H1 (cell line): ENCODE results near the gene PLA2G2E. TPM values are rescaled to one million over a fixed set of nuclear protein-coding genes. Genes with fewer than 3 reads are reported as not detected.

Experiments used
- CBX5 ChIP-seq: fragments of 300-800, 300-1000 bp; sonication (generic); IDR thresholded peaks from 2 replicates; pipeline ENCODE4 v1.7.1; 2016; ENCODE audit warnings: antibody characterized with exemption, low read length, low read depth
- JUND ChIP-seq: IDR thresholded peaks from 2 replicates; pipeline ENCODE4 v1.6.1; 2011; ENCODE audit warnings: mild to moderate bottlenecking, improper control_type of control experiment, low read length
- POLR2AphosphoS5 ChIP-seq: IDR thresholded peaks from 2 replicates; pipeline ENCODE4 v1.6.1; 2011; ENCODE audit warnings: low read depth, low read length
- RBBP5 ChIP-seq: IDR thresholded peaks from 2 replicates; pipeline ENCODE4 v1.7.1; 2012; ENCODE audit warnings: low read depth, mild to moderate bottlenecking, inconsistent platforms, low read length, moderate library complexity, borderline replicate concordance
- TBP ChIP-seq: IDR thresholded peaks from 2 replicates; pipeline ENCODE4 v1.6.1; 2011; ENCODE audit warnings: low read depth, low read length, improper control_type of control experiment
- TCF12 ChIP-seq: IDR thresholded peaks from 2 replicates; pipeline ENCODE4 v1.6.1; 2011; ENCODE audit warnings: low read depth, mild to moderate bottlenecking, low read length
- YY1 ChIP-seq: IDR thresholded peaks from 2 replicates; pipeline ENCODE4 v1.6.1; 2011; ENCODE audit warnings: low read depth, mild to moderate bottlenecking, low read length
- polyA plus RNA-seq, 7 experiments: library from polyadenylated mRNA; depleted of rRNA in 3 of 7; stranded (reverse) in 5 of 7; unstranded in 2 of 7; fragments of >200 nt in 5 of 7; fragments of 200-250 nt in 2 of 7; gene quantifications; 1 replicate in 5 of 7; 2 replicates in 1 of 7; 4 replicates in 1 of 7; pipeline versions ENCODE4 v1.2.1 to v1.2.3, GENCODE V29; 2011 to 2013; ENCODE audit warnings: missing spikeins in 2 of 7, mixed read lengths in 2 of 7
- total RNA-seq: library from RNA; stranded (reverse); fragmentation: NEBNext Ultra II Directional; extraction: Animal tissue kit (Norgen Biotek cat#: 25700); gene quantifications from 2 replicates; pipeline ENCODE4 v1.2.1, GENCODE V29; 2021

Gene PLA2G2E
- total and polyA plus RNA-seq, 2 of the 8 experiments (the other 6 are each of a cell fraction or from before 2014, with no cell fraction given) = not detected

GRCh38 chr1:19963636-19964035, 40.2 kb upstream of the PLA2G2E start (continued):
- TF ChIP-seq CBX5 (no peak), TCF12 (no peak), JUND (no peak), POLR2AphosphoS5 (no peak), YY1 (no peak), TBP (no peak), RBBP5 (no peak)
